IPS-18c (cell line): ENCODE results near the gene TAF11L6.
"Not testable (repeated sequence)": the region's sequence is repeated elsewhere in the genome, so short reads cannot be mapped to it uniquely, and the experiment has no call there.

Source experiments
- H3K4me3 ChIP-seq: 2 replicates; pipeline ENCODE4 v1.7.0; 2013; ENCODE audit warnings: low read depth, mild to moderate bottlenecking, low read length, moderate library complexity; ENCODE audit not compliant: insufficient read depth
- H3K9me3 ChIP-seq: one replicate; pipeline ENCODE4 v1.6.1; 2013; ENCODE audit warnings: mild to moderate bottlenecking, low read length, moderate library complexity; ENCODE audit not compliant: control insufficient read depth, insufficient read depth

TAF11L6 gene

GRCh38 chr5:17528369-17528768 lies at the start of gene TAF11L6:
Gene TAF11L6, plus strand, starts transcription at chr5:17528669.
- not testable (repeated sequence) for H3K4me3 ChIP-seq, H3K9me3 ChIP-seq

GRCh38 chr5:17481378-17481777 lies 47.1 kb upstream of the TAF11L6 start:
- Histone ChIP-seq H3K9me3 (no peaks in the 10 kb centered on the region), H3K4me3 (no peak overlapping the region)

GRCh38 chr5:17482790-17483189 lies 45.7 kb upstream of the TAF11L6 start:
- H3K9me3 ChIP-seq, result no peaks in the 10 kb centered on the region

GRCh38 chr5:17486464-17487173 lies 41.9 kb upstream of the TAF11L6 start:
- H3K9me3 ChIP-seq, H3K4me3 ChIP-seq: not testable (repeated sequence)

More at GRCh38 chr5:17482790-17483189, 45.7 kb upstream of the TAF11L6 start:
- H3K4me3 ChIP-seq, result no peak overlapping the region

GRCh38 chr5:17487174-17487512 lies 41.3 kb upstream of the TAF11L6 start:
- no peak overlapping the region for H3K4me3 ChIP-seq
- no peaks in the 10 kb centered on the region for H3K9me3 ChIP-seq

- not testable (repeated sequence) for H3K4me3 ChIP-seq
Observed at GRCh38 chr5:17491257-17491656, 37.2 kb upstream of the TAF11L6 start.

GRCh38 chr5:17492770-17493169 lies 35.7 kb upstream of the TAF11L6 start:
- Histone ChIP-seq H3K9me3 (no peaks in the 10 kb centered on the region), H3K4me3 (no peak overlapping the region)

More at GRCh38 chr5:17491257-17491656, 37.2 kb upstream of the TAF11L6 start:
- H3K9me3 ChIP-seq, result not testable (repeated sequence)

- H3K9me3 ChIP-seq, result no peaks in the 10 kb centered on the region
- H3K4me3 ChIP-seq, result no peak overlapping the region
Observed at GRCh38 chr5:17497446-17497845, 31.0 kb upstream of the TAF11L6 start.

- not testable (repeated sequence) for H3K4me3 ChIP-seq, H3K9me3 ChIP-seq
Observed at GRCh38 chr5:17497931-17498330, 30.5 kb upstream of the TAF11L6 start, which contains the start of gene TAF11L2. Gene TAF11L2, plus strand, starts transcription at chr5:17498231.

GRCh38 chr5:17511775-17512325 lies 16.6 kb upstream of the TAF11L6 start:
- Histone ChIP-seq H3K4me3 (no peak overlapping the region), H3K9me3 (no peaks in the 10 kb centered on the region)

- H3K4me3 ChIP-seq, result not testable (repeated sequence)
Observed at GRCh38 chr5:17517526-17517925, 10.9 kb upstream of the TAF11L6 start.

GRCh38 chr5:17518067-17518466 lies 10.4 kb upstream of the TAF11L6 start, which contains the start of gene TAF11L3:
Gene TAF11L3, plus strand, starts transcription at chr5:17518367.
- H3K9me3 ChIP-seq, H3K4me3 ChIP-seq: not testable (repeated sequence)

More at GRCh38 chr5:17517526-17517925, 10.9 kb upstream of the TAF11L6 start:
- H3K9me3 ChIP-seq, result not testable (repeated sequence)

- not testable (repeated sequence) for H3K9me3 ChIP-seq, H3K4me3 ChIP-seq
Observed at GRCh38 chr5:17519508-17519907, 9.0 kb upstream of the TAF11L6 start.

GRCh38 chr5:17521501-17521900 lies 7.0 kb upstream of the TAF11L6 start, which contains the start of gene TAF11L4:
Gene TAF11L4, plus strand, starts transcription at chr5:17521801.
- H3K4me3 ChIP-seq, H3K9me3 ChIP-seq: not testable (repeated sequence)

- not testable (repeated sequence) for H3K4me3 ChIP-seq, H3K9me3 ChIP-seq
Observed at GRCh38 chr5:17524935-17525334, 3.5 kb upstream of the TAF11L6 start, which contains the start of gene TAF11L5. Gene TAF11L5, plus strand, starts transcription at chr5:17525235.

GRCh38 chr5:17526504-17526903 lies 2.0 kb upstream of the TAF11L6 start:
- not testable (repeated sequence) for H3K9me3 ChIP-seq, H3K4me3 ChIP-seq
